ENCODE results near the gene ABCC9.

Gene ABCC9

DNA sequence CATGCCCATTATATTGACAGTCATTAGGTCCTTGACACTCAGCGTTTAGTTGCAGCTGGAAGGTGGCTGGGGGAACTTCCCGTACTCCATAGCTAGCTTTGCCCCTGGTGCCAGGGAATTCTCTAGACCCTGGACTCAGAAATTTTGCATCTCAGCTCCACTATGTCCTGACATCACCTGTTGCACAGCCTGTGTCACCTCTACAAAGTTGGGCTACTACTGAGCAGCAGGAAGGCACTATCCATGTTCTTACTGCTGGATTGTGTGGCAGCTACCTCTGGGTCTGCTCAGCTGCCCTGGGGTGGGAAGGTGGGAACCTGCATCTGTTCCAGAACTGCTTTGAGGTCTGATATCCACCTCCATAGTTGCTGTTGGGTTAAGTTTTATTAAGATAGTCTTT is 177.7 kb downstream of the ABCC9 start:
- Histone ChIP-seq H3K9me3 (ENCODE audit: insufficient read depth, low read length) (no peaks in the 10 kb centered on the region), H3K79me2 (ENCODE audit: insufficient read depth, low read length) (no peaks in the 10 kb centered on the region), H3K27me3 (ENCODE audit: low read length) (no peaks in the 10 kb centered on the region), H3K36me3 (ENCODE audit: low read length) (no peaks in the 10 kb centered on the region), H3K4me2 (ENCODE audit: low read depth, low read length, poor library complexity, severe bottlenecking) (no peak overlapping the region), H2AFZ (ENCODE audit: low read depth, low read length, severe bottlenecking) (no peak overlapping the region), H3K9me2 (replicated peaks; ENCODE audit: insufficient read depth, low read length) (no peaks in the 10 kb centered on the region), H4K20me1 (ENCODE audit: low read depth, low read length) (no peaks in the 10 kb centered on the region), H3K9ac (ENCODE audit: low read length) (no peak overlapping the region), H3F3A (ENCODE audit: insufficient read depth) (no peaks in the 10 kb centered on the region), H3K4me3 (ENCODE audit: insufficient read depth, low read length, poor library complexity, severe bottlenecking) (no peak overlapping the region), H3K27ac (ENCODE audit: low read depth, low read length) (no peak overlapping the region)
- TF ChIP-seq, protein P1, sequence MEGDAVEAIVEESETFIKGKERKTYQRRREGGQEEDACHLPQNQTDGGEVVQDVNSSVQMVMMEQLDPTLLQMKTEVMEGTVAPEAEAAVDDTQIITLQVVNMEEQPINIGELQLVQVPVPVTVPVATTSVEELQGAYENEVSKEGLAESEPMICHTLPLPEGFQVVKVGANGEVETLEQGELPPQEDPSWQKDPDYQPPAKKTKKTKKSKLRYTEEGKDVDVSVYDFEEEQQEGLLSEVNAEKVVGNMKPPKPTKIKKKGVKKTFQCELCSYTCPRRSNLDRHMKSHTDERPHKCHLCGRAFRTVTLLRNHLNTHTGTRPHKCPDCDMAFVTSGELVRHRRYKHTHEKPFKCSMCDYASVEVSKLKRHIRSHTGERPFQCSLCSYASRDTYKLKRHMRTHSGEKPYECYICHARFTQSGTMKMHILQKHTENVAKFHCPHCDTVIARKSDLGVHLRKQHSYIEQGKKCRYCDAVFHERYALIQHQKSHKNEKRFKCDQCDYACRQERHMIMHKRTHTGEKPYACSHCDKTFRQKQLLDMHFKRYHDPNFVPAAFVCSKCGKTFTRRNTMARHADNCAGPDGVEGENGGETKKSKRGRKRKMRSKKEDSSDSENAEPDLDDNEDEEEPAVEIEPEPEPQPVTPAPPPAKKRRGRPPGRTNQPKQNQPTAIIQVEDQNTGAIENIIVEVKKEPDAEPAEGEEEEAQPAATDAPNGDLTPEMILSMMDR (IDR thresholded peaks at IDR 0.05; ENCODE audit: insufficient read depth, low read length, poor library complexity, severe bottlenecking): no peak
- TF ChIP-seq EZH2phosphoT487 (conservative IDR thresholded peaks at IDR 0.05; ENCODE audit: low read length): no peak

DNA sequence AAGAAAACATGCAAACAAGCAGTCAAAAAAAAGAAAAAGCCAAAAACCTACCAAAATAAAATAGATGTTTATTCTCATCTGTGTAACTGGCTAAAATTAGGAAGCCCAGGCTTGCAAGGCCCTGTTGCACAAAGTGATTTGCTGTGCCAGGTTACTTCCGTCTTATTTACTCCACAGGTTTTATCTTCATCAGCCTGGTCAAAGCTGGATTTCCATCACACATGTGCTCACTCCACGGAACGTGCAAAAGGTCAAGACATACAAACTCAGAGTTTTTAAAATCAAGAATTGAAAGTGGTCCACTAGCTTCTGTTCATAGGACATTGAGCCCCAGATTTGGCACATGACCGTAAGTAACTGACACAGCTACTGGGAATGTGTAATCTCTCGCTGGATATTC is 181.5 kb downstream of the ABCC9 start:
- H3K36me3 ChIP-seq (ENCODE audit: low read length): no peaks in the 10 kb centered on the region
- H4K20me1 ChIP-seq (ENCODE audit: low read depth, low read length): no peaks in the 10 kb centered on the region
- no peak overlapping the region for H2AFZ ChIP-seq (ENCODE audit: low read depth, low read length, severe bottlenecking)
- H3K4me3 ChIP-seq (ENCODE audit: insufficient read depth, low read length, poor library complexity, severe bottlenecking): no peak overlapping the region
- no peak for TF ChIP-seq EZH2phosphoT487 (conservative IDR thresholded peaks at IDR 0.05; ENCODE audit: low read length)
- TF ChIP-seq, protein P1 (IDR thresholded peaks at IDR 0.05; ENCODE audit: insufficient read depth, low read length, poor library complexity, severe bottlenecking): no peak
- H3K27me3 ChIP-seq (ENCODE audit: low read length): no peaks in the 10 kb centered on the region
- no peak overlapping the region for H3K27ac ChIP-seq (ENCODE audit: low read depth, low read length)
- no peaks in the 10 kb centered on the region for H3K9me2 ChIP-seq (replicated peaks; ENCODE audit: insufficient read depth, low read length)
- no peak overlapping the region for H3K4me2 ChIP-seq (ENCODE audit: low read depth, low read length, poor library complexity, severe bottlenecking)
- H3K9me3 ChIP-seq (ENCODE audit: insufficient read depth, low read length): no peaks in the 10 kb centered on the region
- H3K9ac ChIP-seq (ENCODE audit: low read length): no peak overlapping the region
- H3K79me2 ChIP-seq (ENCODE audit: insufficient read depth, low read length): no peaks in the 10 kb centered on the region
- no peaks in the 10 kb centered on the region for H3F3A ChIP-seq (ENCODE audit: insufficient read depth)

DNA sequence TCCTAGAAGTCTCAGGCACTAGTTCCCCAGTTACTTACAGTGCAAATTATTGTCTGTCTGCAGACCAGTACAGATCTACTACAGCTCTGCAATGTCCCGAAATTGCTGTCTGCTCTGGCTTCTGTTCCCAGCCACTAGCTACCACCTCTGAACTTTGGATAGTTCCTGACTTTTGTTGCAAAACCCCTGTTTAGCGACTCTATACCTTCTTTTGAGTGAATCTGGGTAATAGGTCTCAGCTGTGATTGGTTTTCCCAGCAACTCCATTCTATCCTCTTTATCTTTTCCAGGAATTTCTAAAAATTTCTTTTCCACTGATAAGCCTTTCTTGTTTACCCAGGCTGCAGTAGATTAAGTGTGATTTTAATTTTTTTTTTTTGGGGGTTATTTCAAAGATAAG is 183.5 kb downstream of the ABCC9 start:
- Histone ChIP-seq H3K79me2 (ENCODE audit: insufficient read depth, low read length) (no peaks in the 10 kb centered on the region), H3K4me2 (ENCODE audit: low read depth, low read length, poor library complexity, severe bottlenecking) (no peak overlapping the region), H3K9me2 (replicated peaks; ENCODE audit: insufficient read depth, low read length) (no peaks in the 10 kb centered on the region), H3K36me3 (ENCODE audit: low read length) (no peaks in the 10 kb centered on the region), H3K27ac (ENCODE audit: low read depth, low read length) (no peak overlapping the region), H3F3A (ENCODE audit: insufficient read depth) (no peaks in the 10 kb centered on the region), H3K4me3 (ENCODE audit: insufficient read depth, low read length, poor library complexity, severe bottlenecking) (no peak overlapping the region), H2AFZ (ENCODE audit: low read depth, low read length, severe bottlenecking) (no peak overlapping the region), H3K27me3 (ENCODE audit: low read length) (no peaks in the 10 kb centered on the region), H3K9me3 (ENCODE audit: insufficient read depth, low read length) (no peaks in the 10 kb centered on the region), H3K9ac (ENCODE audit: low read length) (no peak overlapping the region), H4K20me1 (ENCODE audit: low read depth, low read length) (no peaks in the 10 kb centered on the region)
- TF ChIP-seq, protein P1 (IDR thresholded peaks at IDR 0.05; ENCODE audit: insufficient read depth, low read length, poor library complexity, severe bottlenecking): no peak
- no peak for TF ChIP-seq EZH2phosphoT487 (conservative IDR thresholded peaks at IDR 0.05; ENCODE audit: low read length)

Measured in SU-DHL-6 (cell line).